ENCODE results near the gene MRPL11. TPM values are rescaled to one million over a fixed set of nuclear protein-coding genes. Genes with fewer than 3 reads are reported as not detected.

MRPL11 gene
- total and polyA plus RNA-seq, 10 of the 15 experiments (the other 5 are each of a cell fraction or from before 2014, with no cell fraction given) = 43.5 to 248 (median 109) TPM

- no peak for TF ChIP-seq TAF1 (IDR thresholded peaks at IDR 0.05; ENCODE audit: borderline replicate concordance, low read depth, low read length)
- no peak for TF ChIP-seq RBBP5 (conservative IDR thresholded peaks at IDR 0.05)
Observed at GRCh38 chr11:66408488-66409214, 30.0 kb downstream of the MRPL11 start (continued).

DNA sequence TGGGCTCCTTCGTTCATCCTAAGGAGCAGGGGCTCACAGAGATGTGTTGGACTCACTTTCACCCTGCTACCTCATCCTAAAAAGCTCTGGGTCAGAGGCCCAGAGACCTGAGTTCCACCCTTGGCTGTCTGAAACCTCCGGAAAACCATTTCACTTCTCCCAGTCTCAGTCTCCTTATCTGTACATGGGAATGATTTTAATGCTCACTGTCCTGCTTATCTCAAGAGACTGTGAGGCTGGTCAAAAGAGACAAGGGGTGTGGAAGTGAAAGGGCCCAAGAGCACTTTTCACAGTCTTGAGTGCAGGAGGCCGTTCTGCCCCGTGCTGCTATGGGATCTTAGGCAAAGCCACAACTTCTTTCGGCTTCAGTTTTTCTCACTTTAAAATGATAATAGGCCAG is 31.0 kb downstream of the MRPL11 start:
- FAIRE-seq = no peak
- Histone ChIP-seq H2AFZ (ENCODE audit: control insufficient read depth, low read depth, low read length) (no peak overlapping the region), H3K9ac (ENCODE audit: control insufficient read depth, insufficient read depth, low read length) (no peak overlapping the region), H3K4me1 (ENCODE audit: control insufficient read depth, insufficient read depth, low read length) (no peaks in the 10 kb centered on the region), H3K79me2 (ENCODE audit: control insufficient read depth, insufficient read depth, low read length) (no peaks in the 10 kb centered on the region), H3K4me3 (no peak overlapping the region), H3K27ac (ENCODE audit: control insufficient read depth, insufficient read depth) (no peak overlapping the region), H4K20me1 (ENCODE audit: control insufficient read depth, insufficient read depth) (no peaks in the 10 kb centered on the region), H3K9me3 (replicated peaks; ENCODE audit: control insufficient read depth, insufficient read depth, low read length) (no peaks in the 10 kb centered on the region), H3K36me3 (ENCODE audit: control insufficient read depth in 2 of 2, insufficient read depth in 2 of 2, low read length in 1 of 2) (no peaks in the 10 kb centered on the region), H3K4me2 (ENCODE audit: control insufficient read depth, insufficient read depth) (no peak overlapping the region), H3K27me3 (replicated peaks in 1 of 2; ENCODE audit: control insufficient read depth in 2 of 2, insufficient read depth in 2 of 2, low read length in 1 of 2) (peaks cover 0 to 8% of the 10 kb centered on the region in 2 experiments; a peak in 2 of 4 replicates)
- CTCF ChIA-PET = interaction anchor here (0.7 to 5.4 kb wide), 15 partner anchors 10 to 426 kb away, joined by 3 to 41 read pairs (median 9); partner anchors contain the start of genes DPP3, MRPL11, NPAS4 and RBM4B
- POLR2A ChIA-PET = interaction anchor here (1.0 kb wide), 1 partner anchor 271 kb away, joined by 3 read pairs; no protein-coding TSS in a partner anchor
- RAD21 ChIA-PET (ENCODE audit: unreplicated experiment) = interaction anchor here (1.2 to 1.9 kb wide), 4 partner anchors 14 to 136 kb away, joined by 3 to 6 read pairs (median 5); partner anchors contain the start of genes NPAS4 and PELI3
- DNase-seq (ENCODE audit: low read depth, low spot score) = no peak
- no peak for ATAC-seq
- in situ Hi-C loops (cut with MboI) = loop anchor here (5.0 kb wide), 2 partner anchors 275 to 425 kb away; no protein-coding TSS in a partner anchor
- SMC1A ChIA-PET (ENCODE audit: uncharacterized antibody, unreplicated experiment) = interaction anchor here (1.0 to 1.8 kb wide), 6 partner anchors 9 to 271 kb away, joined by 3 to 7 read pairs (median 4); partner anchors contain the start of genes MRPL11 and RBM4B
- no peak for TF ChIP-seq CHD4 (IDR thresholded peaks at IDR 0.05)
- no peak for TF ChIP-seq ZNF622 (IDR thresholded peaks at IDR 0.05)
- no peak for TF ChIP-seq EP300 (IDR thresholded peaks at IDR 0.05; ENCODE audit: borderline replicate concordance in 1 of 2, control insufficient read depth in 1 of 2, low read depth in 2 of 2, low read length in 2 of 2)
- TF ChIP-seq NRF1 (conservative IDR thresholded peaks at IDR 0.05; ENCODE audit: low read depth, low read length) = no peak
- no peak for TF ChIP-seq CREM (IDR thresholded peaks at IDR 0.05; ENCODE audit: low read depth)
- no peak for TF ChIP-seq MYC (IDR thresholded peaks at IDR 0.05; ENCODE audit: insufficient read depth, insufficient read length, insufficient replicate concordance, low read length, severe bottlenecking)
- TF ChIP-seq ZBTB33 (IDR thresholded peaks at IDR 0.05) = no peak
- no peak for TF ChIP-seq NFXL1 (IDR thresholded peaks at IDR 0.05; ENCODE audit: borderline replicate concordance)
- no peak for TF ChIP-seq ZZZ3 (IDR thresholded peaks at IDR 0.05; ENCODE audit: control insufficient read depth, insufficient read length, low read depth)
- TF ChIP-seq TAF1 (IDR thresholded peaks at IDR 0.05; ENCODE audit: borderline replicate concordance, low read depth, low read length) = no peak
- TF ChIP-seq JUND (IDR thresholded peaks at IDR 0.05; ENCODE audit: low read depth, low read length) = no peak
- TF ChIP-seq STAT3 (IDR thresholded peaks at IDR 0.05; ENCODE audit: low read depth, low read length) = no peak
- TF ChIP-seq NR2C2 (IDR thresholded peaks at IDR 0.05; ENCODE audit: borderline replicate concordance, control insufficient read depth, insufficient read length, low read depth) = no peak
- TF ChIP-seq, protein P1, sequence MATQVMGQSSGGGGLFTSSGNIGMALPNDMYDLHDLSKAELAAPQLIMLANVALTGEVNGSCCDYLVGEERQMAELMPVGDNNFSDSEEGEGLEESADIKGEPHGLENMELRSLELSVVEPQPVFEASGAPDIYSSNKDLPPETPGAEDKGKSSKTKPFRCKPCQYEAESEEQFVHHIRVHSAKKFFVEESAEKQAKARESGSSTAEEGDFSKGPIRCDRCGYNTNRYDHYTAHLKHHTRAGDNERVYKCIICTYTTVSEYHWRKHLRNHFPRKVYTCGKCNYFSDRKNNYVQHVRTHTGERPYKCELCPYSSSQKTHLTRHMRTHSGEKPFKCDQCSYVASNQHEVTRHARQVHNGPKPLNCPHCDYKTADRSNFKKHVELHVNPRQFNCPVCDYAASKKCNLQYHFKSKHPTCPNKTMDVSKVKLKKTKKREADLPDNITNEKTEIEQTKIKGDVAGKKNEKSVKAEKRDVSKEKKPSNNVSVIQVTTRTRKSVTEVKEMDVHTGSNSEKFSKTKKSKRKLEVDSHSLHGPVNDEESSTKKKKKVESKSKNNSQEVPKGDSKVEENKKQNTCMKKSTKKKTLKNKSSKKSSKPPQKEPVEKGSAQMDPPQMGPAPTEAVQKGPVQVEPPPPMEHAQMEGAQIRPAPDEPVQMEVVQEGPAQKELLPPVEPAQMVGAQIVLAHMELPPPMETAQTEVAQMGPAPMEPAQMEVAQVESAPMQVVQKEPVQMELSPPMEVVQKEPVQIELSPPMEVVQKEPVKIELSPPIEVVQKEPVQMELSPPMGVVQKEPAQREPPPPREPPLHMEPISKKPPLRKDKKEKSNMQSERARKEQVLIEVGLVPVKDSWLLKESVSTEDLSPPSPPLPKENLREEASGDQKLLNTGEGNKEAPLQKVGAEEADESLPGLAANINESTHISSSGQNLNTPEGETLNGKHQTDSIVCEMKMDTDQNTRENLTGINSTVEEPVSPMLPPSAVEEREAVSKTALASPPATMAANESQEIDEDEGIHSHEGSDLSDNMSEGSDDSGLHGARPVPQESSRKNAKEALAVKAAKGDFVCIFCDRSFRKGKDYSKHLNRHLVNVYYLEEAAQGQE (IDR thresholded peaks at IDR 0.05; ENCODE audit: low read depth, low read length) = no peak
- TF ChIP-seq ASH2L (IDR thresholded peaks at IDR 0.05; ENCODE audit: borderline replicate concordance, low read depth) = no peak
- intact Hi-C loops (cut with micrococcal nuclease; ENCODE audit: unreplicated experiment) = loop anchor here (1.0 to 2.0 kb wide), 4 partner anchors 23 to 427 kb away; no protein-coding TSS in a partner anchor
- BruUV-seq (replicated peaks) = no TSS peak
- WGBS (ENCODE audit: insufficient coverage, insufficient replicate concordance, low lambda C conversion rate, missing lambda C conversion rate) = 43% methylated on average over 4 of the region's 5 CpGs

Data from GM12878 (cell line).